Transverse colon (tissue), 4 donors: ENCODE measurements around the gene ARHGAP23. TPM values are rescaled to one million over a fixed set of nuclear protein-coding genes. Genes with fewer than 3 reads are reported as not detected.
A peak's percentile ranks its signal among the peaks of the same experiment; 100 is the strongest.

Experiments used
- DNase-seq: peaks from one replicate; pipeline ENCODE4 v3.0.0-alpha.2; 2019
- H3K27ac ChIP-seq, 4 donors: fragments of 200-600 bp; sonication (generic); 2 replicates each; pipeline ENCODE4 v1.5.1; 2016 to 2018; ENCODE audit warnings: inconsistent platforms in 4 of 4
- H3K27me3 ChIP-seq: fragments of 200-600 bp; sonication (generic); 2 replicates; pipeline ENCODE4 v1.5.1; 2017; ENCODE audit warnings: inconsistent platforms
- H3K36me3 ChIP-seq, 4 donors: fragments of 200-600 bp; sonication (generic); 2 replicates each; pipeline ENCODE4 v1.5.1; 2017 to 2019; ENCODE audit warnings: inconsistent platforms in 4 of 4
- H3K4me1 ChIP-seq, 4 donors: fragments of 200-600 bp; sonication (generic); 2 replicates each; pipeline ENCODE4 v1.5.1; 2017 to 2020; ENCODE audit warnings: inconsistent platforms in 4 of 4
- H3K4me3 ChIP-seq, 4 donors: fragments of 200-600 bp; sonication (generic); 1 replicate in 1 of 4; 2 replicates in 3 of 4; pipeline versions ENCODE4 v1.5.1 to v1.6.1; 2017 to 2019; ENCODE audit warnings: inconsistent platforms in 4 of 4
- H3K9me3 ChIP-seq, 2 donors: fragments of 200-600 bp; sonication (generic); 2 replicates each; pipeline ENCODE4 v1.5.1; 2017 to 2019; ENCODE audit warnings: inconsistent platforms in 2 of 2
- EP300 ChIP-seq: sonication (generic); formaldehyde crosslinking; IDR thresholded peaks from one replicate; pipeline ENCODE4 v1.6.1; 2017; ENCODE audit warnings: antibody characterized with exemption, low read depth
- POLR2A ChIP-seq: fragments of 450-650 bp; IDR thresholded peaks from one replicate; pipeline ENCODE4 v1.6.1; 2016; ENCODE audit warnings: antibody characterized with exemption, mild to moderate bottlenecking, moderate library complexity
- POLR2AphosphoS5 ChIP-seq, 3 donors: sonication (generic); formaldehyde crosslinking; IDR thresholded peaks; one replicate each; pipeline ENCODE4 v1.6.1; 2016; ENCODE audit warnings: antibody characterized with exemption in 3 of 3
- WGBS, 2 donors: methylation state at CpG; one replicate each; pipeline ENCODE4 v1.1.5; 2018; ENCODE audit warnings: low coverage in 1 of 2; 5-methylcytosine and 5-hydroxymethylcytosine counted together
- in situ Hi-C, 4 donors: fragments of 200-750 bp; cut with MboI; loops; one replicate each; pipeline versions ENCODE4 v1.15.0 to v1.15.1; 2017; ENCODE audit warnings: low sequenced_read_pairs in 3 of 4, low pct_ligation_motif_present in 1 of 4, low pct_unique_long_range_greater_than_20kb in 1 of 4
- intact Hi-C: fragments of 100-400 bp; cut with DNase I; formaldehyde crosslinking; loops from one replicate; pipeline ENCODE4 v1.15.1; 2023; ENCODE audit warnings: low total_unique reads
- total RNA-seq, 4 donors: library from RNA; depleted of rRNA; stranded (reverse); fragments of >200 nt; gene quantifications; one replicate each; pipeline ENCODE4 v1.1.0, GENCODE V29; 2016
- TF ChIP-seq, protein P1 (sequence below), 5 experiments: fragments of 200-600 bp in 3 of 5; fragments of 450-650 bp in 2 of 5; sonication (generic) in 3 of 5; IDR thresholded peaks; 1 replicate in 2 of 5; 2 replicates in 3 of 5; pipeline ENCODE4 v1.5.1; 2016 to 2017; ENCODE audit warnings: antibody characterized with exemption in 5 of 5, inconsistent platforms in 3 of 5, mild to moderate bottlenecking in 2 of 5, moderate library complexity in 1 of 5

ARHGAP23 gene
- total RNA-seq, 4 donors from 2014 or later: 4.5 to 21.7 (median 17.0) TPM

DNA sequence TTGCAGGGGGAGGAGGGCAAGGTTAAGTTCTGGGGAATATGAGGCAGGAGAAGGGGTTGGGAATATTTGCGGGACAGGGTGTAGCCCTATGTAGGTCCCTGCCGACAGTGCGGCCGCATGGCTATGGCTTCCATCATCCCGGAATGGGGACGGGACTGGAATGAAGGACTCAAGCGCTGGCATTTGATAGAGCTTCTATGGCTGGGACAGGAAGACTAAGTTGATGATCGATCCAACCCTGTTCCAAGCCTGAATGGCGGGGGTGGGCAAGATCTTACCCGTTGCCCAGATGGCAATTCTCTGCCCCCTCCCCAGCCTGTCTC lies 130.4 kb downstream of the ARHGAP23 start:
- TF ChIP-seq POLR2A (no peak), EP300 (no peak), POLR2AphosphoS5 (IDR thresholded peaks at IDR 0.05) (no peak)
- TF ChIP-seq, protein P1, sequence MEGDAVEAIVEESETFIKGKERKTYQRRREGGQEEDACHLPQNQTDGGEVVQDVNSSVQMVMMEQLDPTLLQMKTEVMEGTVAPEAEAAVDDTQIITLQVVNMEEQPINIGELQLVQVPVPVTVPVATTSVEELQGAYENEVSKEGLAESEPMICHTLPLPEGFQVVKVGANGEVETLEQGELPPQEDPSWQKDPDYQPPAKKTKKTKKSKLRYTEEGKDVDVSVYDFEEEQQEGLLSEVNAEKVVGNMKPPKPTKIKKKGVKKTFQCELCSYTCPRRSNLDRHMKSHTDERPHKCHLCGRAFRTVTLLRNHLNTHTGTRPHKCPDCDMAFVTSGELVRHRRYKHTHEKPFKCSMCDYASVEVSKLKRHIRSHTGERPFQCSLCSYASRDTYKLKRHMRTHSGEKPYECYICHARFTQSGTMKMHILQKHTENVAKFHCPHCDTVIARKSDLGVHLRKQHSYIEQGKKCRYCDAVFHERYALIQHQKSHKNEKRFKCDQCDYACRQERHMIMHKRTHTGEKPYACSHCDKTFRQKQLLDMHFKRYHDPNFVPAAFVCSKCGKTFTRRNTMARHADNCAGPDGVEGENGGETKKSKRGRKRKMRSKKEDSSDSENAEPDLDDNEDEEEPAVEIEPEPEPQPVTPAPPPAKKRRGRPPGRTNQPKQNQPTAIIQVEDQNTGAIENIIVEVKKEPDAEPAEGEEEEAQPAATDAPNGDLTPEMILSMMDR (IDR thresholded peaks at IDR 0.05): no peak
- no peak for DNase-seq
- in situ Hi-C loops: loop anchor here in 2 of 4 donors (10.0 to 25.0 kb wide), 2 partner anchors 104 to 106 kb away; partner anchors contain the start of gene EPOP (in 1 of the 2)

DNA sequence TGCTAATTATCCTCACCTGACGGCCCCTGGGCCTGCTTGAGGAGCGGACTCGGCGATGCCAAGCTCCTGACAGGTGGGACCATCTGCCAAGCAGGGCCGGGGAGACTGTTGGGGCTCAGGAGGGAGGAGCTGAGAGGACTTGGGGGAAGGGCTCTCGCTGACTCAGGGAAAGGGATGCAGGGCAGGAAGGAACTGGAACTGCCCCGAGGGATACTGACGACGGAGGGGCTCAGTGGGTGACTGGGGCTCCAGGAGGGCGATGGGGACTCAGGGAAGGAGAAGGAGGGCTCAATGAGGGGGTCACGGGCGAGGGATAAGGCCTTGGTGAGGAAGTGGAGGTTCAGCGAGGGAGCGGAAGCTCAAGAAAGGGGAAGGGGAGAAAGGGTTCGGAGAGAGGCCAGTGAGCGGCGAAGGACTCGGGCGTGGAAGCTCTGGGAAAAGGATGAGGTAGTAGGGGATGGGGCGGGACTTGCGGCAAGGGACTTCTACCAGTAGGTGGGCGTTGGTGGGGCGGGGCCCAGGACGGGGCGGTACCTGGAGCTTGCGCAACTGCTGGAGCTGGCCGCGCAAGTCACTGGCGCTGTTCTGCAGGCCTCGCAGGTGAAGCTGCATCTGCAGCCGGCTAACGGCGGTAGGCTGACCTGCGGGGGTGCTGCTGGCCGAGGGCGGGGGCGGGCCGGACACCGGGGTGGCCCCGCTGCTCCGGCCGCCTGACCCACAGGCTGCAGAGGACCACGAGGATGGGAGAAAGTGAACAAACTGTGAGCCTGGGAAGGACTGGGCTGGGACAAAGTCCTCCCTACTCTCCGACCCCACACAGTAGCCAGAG lies 131.0 kb downstream of the ARHGAP23 start:
- intact Hi-C loops: loop anchor here (2.0 kb wide), 1 partner anchor 108 kb away; no protein-coding TSS in a partner anchor

More for the DNA sequence above, 130.4 kb downstream of the ARHGAP23 start:
- H3K4me1 ChIP-seq: peaks cover 9 to 30% (median 28%) of the 10 kb centered on the region in 4 donors
- intact Hi-C loops: loop anchor here (2.0 kb wide), 1 partner anchor 108 kb away; no protein-coding TSS in a partner anchor
- H3K27me3 ChIP-seq: peaks cover 44% of the 10 kb centered on the region
- peak overlapping the region in 1 of 4 donors; percentile 45 for H3K27ac ChIP-seq
- H3K4me3 ChIP-seq: peak overlapping the region in 3 of 4 donors; percentile 18 to 46 (median 28)
- no peaks in the 10 kb centered on the region for H3K9me3 ChIP-seq
- no peaks in the 10 kb centered on the region for H3K36me3 ChIP-seq
- WGBS, 2 donors: 4 to 14% methylated on average over 5 to 10 of the region's 10 CpGs

DNA sequence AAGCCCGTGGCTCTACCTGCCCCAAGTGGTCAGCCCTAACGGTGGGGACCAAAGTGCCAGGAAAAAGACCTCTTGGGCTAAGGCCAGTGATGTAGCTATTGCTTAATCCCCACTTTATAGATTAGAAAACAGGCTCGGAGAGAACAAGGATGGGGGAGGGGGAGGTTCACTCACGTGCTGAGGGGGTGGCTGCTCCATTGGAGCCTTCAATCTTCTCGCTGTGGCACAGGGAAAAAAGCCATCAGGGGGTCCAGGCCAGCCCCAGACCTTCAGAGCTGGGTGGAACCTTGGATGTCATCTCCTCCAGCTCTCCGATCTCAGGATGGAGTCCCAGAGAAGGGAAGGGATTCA lies 131.6 kb downstream of the ARHGAP23 start:
- 20% methylated on average over 6 of the region's 6 CpGs; no CpG with 5 or more reads in 1 of the 2 donors for WGBS, 2 donors
- no peak for DNase-seq
- in situ Hi-C loops: loop anchor here in 3 of 4 donors (10.0 to 25.0 kb wide), 3 partner anchors 95 to 105 kb away; partner anchors contain the start of gene EPOP (in 1 of the 3)
- no peak overlapping the region for H3K27ac ChIP-seq
- H3K4me3 ChIP-seq: peak overlapping the region in 2 of 4 donors; percentile 28 to 46
- no peaks in the 10 kb centered on the region for H3K9me3 ChIP-seq
- intact Hi-C loops: loop anchor here (2.0 to 5.0 kb wide), 2 partner anchors 87 to 107 kb away; no protein-coding TSS in a partner anchor
- no peaks in the 10 kb centered on the region for H3K36me3 ChIP-seq
- TF ChIP-seq EP300 (no peak), POLR2A (no peak), POLR2AphosphoS5 (IDR thresholded peaks at IDR 0.05) (no peak)
- TF ChIP-seq, protein P1 (IDR thresholded peaks at IDR 0.05): no peak
- H3K4me1 ChIP-seq: peaks cover 9 to 30% (median 28%) of the 10 kb centered on the region in 4 donors
- peaks cover 51% of the 10 kb centered on the region for H3K27me3 ChIP-seq

More for the DNA sequence above, 131.0 kb downstream of the ARHGAP23 start:
- 9% methylated on average over 37 of the region's 44 CpGs; no CpG with 5 or more reads in 1 of the 2 donors for WGBS, 2 donors
- H3K4me3 ChIP-seq: peak overlapping the region in 3 of 4 donors; percentile 2 to 46 (median 28)
- peak; percentile 94 for DNase-seq
- H3K4me1 ChIP-seq: peaks cover 9 to 30% (median 28%) of the 10 kb centered on the region in 4 donors
- in situ Hi-C loops: loop anchor here in 2 of 4 donors (10.0 to 25.0 kb wide), 2 partner anchors 103 to 106 kb away; partner anchors contain the start of gene EPOP (in 1 of the 2)
- peaks cover 45% of the 10 kb centered on the region for H3K27me3 ChIP-seq
- peak overlapping the region in 2 of 4 donors; percentile 24 to 45 for H3K27ac ChIP-seq
- H3K36me3 ChIP-seq: no peaks in the 10 kb centered on the region
- no peak for TF ChIP-seq POLR2AphosphoS5 (IDR thresholded peaks at IDR 0.05)
- TF ChIP-seq, protein P1 (IDR thresholded peaks at IDR 0.05): peak; percentile 8 to 51 (median 20)
- H3K9me3 ChIP-seq: no peaks in the 10 kb centered on the region
